Osteoblast (primary cell): ENCODE data around the gene ARSH. TPM values are rescaled to one million over a fixed set of nuclear protein-coding genes. Genes with fewer than 3 reads are reported as not detected.

Source experiments
- DNase-seq: peaks from one replicate; pipeline ENCODE4 v3.0.0; 2011; ENCODE audit warnings: low spot score, mixed read lengths; ENCODE audit not compliant: insufficient read length; ENCODE audit errors: missing footprints
- H2AFZ ChIP-seq: 2 replicates; pipeline ENCODE4 v1.6.0; 2011; ENCODE audit warnings: mild to moderate bottlenecking, low read length
- H3K27ac ChIP-seq: 2 replicates; pipeline ENCODE4 v1.5.1; 2011; ENCODE audit warnings: mild to moderate bottlenecking, low read depth, low read length, moderate library complexity
- H3K27me3 ChIP-seq: 2 replicates; pipeline ENCODE4 v1.6.0; 2012; ENCODE audit warnings: mild to moderate bottlenecking, control low read depth, inconsistent platforms, low read length, moderate library complexity; ENCODE audit not compliant: insufficient read depth
- H3K36me3 ChIP-seq: 2 replicates; pipeline ENCODE4 v1.5.1; 2011; ENCODE audit warnings: mild to moderate bottlenecking, low read length, control low read depth, moderate library complexity; ENCODE audit not compliant: insufficient read depth
- H3K4me1 ChIP-seq: 2 replicates; pipeline ENCODE4 v1.5.1; 2011; ENCODE audit warnings: mild to moderate bottlenecking, low read length, control low read depth, moderate library complexity; ENCODE audit not compliant: insufficient read depth
- H3K4me2 ChIP-seq: 2 replicates; pipeline ENCODE4 v1.6.0; 2011; ENCODE audit warnings: mild to moderate bottlenecking, low read length; ENCODE audit not compliant: insufficient read depth
- H3K4me3 ChIP-seq: fragments of 200-600 bp; sonication (generic); 3 replicates; pipeline ENCODE4 v1.5.1; 2012; ENCODE audit warnings: mild to moderate bottlenecking, low read length, inconsistent platforms; ENCODE audit not compliant: insufficient read depth
- H3K79me2 ChIP-seq: 2 replicates; pipeline ENCODE4 v1.6.0; 2012; ENCODE audit warnings: mild to moderate bottlenecking, low read length, control low read depth, inconsistent platforms; ENCODE audit not compliant: insufficient read depth
- H3K9me3 ChIP-seq: 2 replicates; pipeline ENCODE4 v1.5.1; 2011; ENCODE audit warnings: low read depth, low read length, control low read depth
- H4K20me1 ChIP-seq: 2 replicates; pipeline ENCODE4 v1.6.0; 2012; ENCODE audit warnings: mild to moderate bottlenecking, low read length, control low read depth; ENCODE audit not compliant: insufficient read depth
- total RNA-seq: library from RNA; depleted of rRNA; stranded (reverse); fragments of >200 nt; gene quantifications from 2 replicates; pipeline ENCODE4 v1.2.3, GENCODE V29; 2012
- TF ChIP-seq, protein P1 (sequence below): IDR thresholded peaks from 2 replicates; pipeline ENCODE4 v1.5.1; 2011; ENCODE audit warnings: mild to moderate bottlenecking, low read depth, low read length, moderate library complexity; ENCODE audit errors: extremely low read depth

Gene ARSH
- total RNA-seq, 1 donor: under 0.01 TPM

DNA sequence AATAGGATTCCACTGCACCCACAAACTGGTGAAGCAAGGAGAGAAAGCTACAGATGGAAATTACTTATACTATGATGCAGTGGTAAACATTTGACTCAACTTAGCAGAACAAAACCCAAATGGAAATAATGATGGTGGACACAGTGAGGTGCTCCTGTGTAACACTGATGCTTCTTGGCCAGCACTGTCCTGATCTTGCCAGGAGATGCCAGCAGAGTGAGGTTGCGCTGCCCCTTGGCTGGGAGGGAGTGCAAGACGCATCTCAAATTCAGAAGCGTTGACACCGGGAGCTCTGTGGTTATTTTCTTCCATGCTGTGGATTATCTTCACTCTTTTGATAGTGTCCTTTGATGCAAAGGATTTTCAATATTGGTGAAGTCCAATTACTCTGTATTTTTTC is 22.0 kb upstream of the ARSH start:
- Histone ChIP-seq H3K79me2 (no peaks in the 10 kb centered on the region), H3K4me2 (no peak overlapping the region), H3K27me3 (no peaks in the 10 kb centered on the region), H3K4me1 (no peaks in the 10 kb centered on the region), H3K27ac (no peak overlapping the region), H3K36me3 (no peaks in the 10 kb centered on the region), H4K20me1 (no peaks in the 10 kb centered on the region), H3K4me3 (no peak overlapping the region), H2AFZ (no peak overlapping the region), H3K9me3 (peaks cover 2% of the 10 kb centered on the region)
- no peak for DNase-seq
- TF ChIP-seq, protein P1, sequence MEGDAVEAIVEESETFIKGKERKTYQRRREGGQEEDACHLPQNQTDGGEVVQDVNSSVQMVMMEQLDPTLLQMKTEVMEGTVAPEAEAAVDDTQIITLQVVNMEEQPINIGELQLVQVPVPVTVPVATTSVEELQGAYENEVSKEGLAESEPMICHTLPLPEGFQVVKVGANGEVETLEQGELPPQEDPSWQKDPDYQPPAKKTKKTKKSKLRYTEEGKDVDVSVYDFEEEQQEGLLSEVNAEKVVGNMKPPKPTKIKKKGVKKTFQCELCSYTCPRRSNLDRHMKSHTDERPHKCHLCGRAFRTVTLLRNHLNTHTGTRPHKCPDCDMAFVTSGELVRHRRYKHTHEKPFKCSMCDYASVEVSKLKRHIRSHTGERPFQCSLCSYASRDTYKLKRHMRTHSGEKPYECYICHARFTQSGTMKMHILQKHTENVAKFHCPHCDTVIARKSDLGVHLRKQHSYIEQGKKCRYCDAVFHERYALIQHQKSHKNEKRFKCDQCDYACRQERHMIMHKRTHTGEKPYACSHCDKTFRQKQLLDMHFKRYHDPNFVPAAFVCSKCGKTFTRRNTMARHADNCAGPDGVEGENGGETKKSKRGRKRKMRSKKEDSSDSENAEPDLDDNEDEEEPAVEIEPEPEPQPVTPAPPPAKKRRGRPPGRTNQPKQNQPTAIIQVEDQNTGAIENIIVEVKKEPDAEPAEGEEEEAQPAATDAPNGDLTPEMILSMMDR: no peak

DNA sequence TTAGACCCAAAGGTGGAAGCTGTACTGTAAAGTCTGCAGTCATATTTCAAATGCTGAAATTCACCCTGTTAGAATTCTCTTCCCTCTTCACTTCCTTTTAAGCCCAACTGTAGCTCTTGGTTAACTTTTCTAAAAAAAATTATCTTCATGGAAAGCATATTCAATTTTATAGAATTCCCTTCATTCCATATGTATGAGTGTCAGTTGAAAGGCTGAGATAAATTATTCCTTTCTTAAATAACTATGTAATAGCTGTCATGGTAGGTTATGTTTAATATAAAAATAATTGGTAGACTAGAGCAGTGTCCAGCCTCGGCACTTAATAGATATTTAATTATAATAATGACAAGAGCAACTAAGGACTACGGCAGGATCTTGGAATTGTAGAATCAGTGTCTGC is 16.8 kb upstream of the ARSH start:
- Histone ChIP-seq H3K4me2 (no peak overlapping the region), H2AFZ (no peak overlapping the region), H3K9me3 (peaks cover 2% of the 10 kb centered on the region), H4K20me1 (no peaks in the 10 kb centered on the region), H3K27ac (no peak overlapping the region), H3K4me1 (no peaks in the 10 kb centered on the region), H3K27me3 (no peaks in the 10 kb centered on the region), H3K36me3 (no peaks in the 10 kb centered on the region), H3K79me2 (no peaks in the 10 kb centered on the region), H3K4me3 (no peak overlapping the region)
- no peak for DNase-seq
- TF ChIP-seq, protein P1: no peak

DNA sequence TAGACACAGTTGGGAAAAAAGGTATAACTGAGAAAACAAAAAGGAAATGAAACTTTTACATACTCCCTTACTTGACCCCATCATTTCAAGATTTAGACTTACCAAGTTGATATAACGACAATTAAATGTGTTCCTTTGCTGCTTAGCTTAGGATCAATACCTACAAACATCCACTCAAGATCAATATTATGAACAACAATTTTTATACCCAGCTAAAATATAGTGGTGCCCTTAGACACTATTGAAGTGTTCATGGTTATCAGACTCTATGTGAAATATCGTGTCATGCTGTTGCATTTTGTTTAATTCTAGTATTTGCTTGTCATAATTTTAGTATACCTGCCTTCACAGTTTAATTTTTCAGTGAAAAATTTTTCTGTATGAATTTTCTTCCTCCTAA is 4.2 kb downstream of the ARSH start:
- Histone ChIP-seq H4K20me1 (no peaks in the 10 kb centered on the region), H2AFZ (no peak overlapping the region), H3K27me3 (no peaks in the 10 kb centered on the region), H3K36me3 (no peaks in the 10 kb centered on the region), H3K79me2 (no peaks in the 10 kb centered on the region), H3K4me3 (no peak overlapping the region), H3K27ac (no peak overlapping the region), H3K9me3 (peaks cover 4% of the 10 kb centered on the region), H3K4me2 (no peak overlapping the region), H3K4me1 (no peaks in the 10 kb centered on the region)
- no peak for DNase-seq
- TF ChIP-seq, protein P1: no peak

DNA sequence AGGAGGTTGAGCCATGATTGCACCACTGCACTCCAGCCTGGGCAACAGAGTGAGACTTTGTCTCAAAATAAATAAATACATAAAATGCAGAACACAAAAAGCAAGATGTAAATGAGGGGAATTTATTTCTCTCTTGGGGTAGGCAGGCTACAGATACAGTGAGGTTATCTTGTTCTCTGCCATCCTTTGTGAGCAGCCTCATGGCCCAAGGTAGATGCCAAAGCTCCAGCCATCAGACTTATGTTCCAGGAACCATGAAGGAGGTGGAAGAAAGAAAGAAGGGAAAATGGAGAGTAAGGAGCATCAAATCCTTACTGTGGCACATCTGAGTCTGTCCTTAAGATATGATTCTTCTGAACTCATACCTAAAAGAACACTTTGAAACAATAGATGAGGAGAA is 11.1 kb downstream of the ARSH start:
- Histone ChIP-seq H2AFZ (no peak overlapping the region), H3K4me2 (no peak overlapping the region), H3K27me3 (no peaks in the 10 kb centered on the region), H3K27ac (no peak overlapping the region), H4K20me1 (no peaks in the 10 kb centered on the region), H3K79me2 (no peaks in the 10 kb centered on the region), H3K4me3 (no peak overlapping the region), H3K4me1 (no peaks in the 10 kb centered on the region), H3K36me3 (no peaks in the 10 kb centered on the region), H3K9me3 (peaks cover 2% of the 10 kb centered on the region)
- DNase-seq: no peak
- TF ChIP-seq, protein P1: no peak
